ENCODE measurements around the gene PPP1R3D. TPM values are rescaled to one million over a fixed set of nuclear protein-coding genes. Genes with fewer than 3 reads are reported as not detected.
"Not testable (repeated sequence)": the region's sequence is repeated elsewhere in the genome, so short reads cannot be mapped to it uniquely, and the experiment has no call there.

The PPP1R3D gene
- total RNA-seq: 4.8 and 7.1 TPM in 2 replicates

GRCh38 chr20:59940129-59940955 lies at the start of gene PPP1R3D, which contains the start of gene FAM217B:
Gene PPP1R3D, minus strand, starts transcription at chr20:59940305. Its CDS starts 374 bp downstream, at chr20:59939931.
Gene FAM217B, plus strand, starts transcription at chr20:59940389. Its CDS starts 3,555 bp downstream, at chr20:59943944.
- peak; percentile 87 to 98 for DNase-seq (ENCODE audit: low read depth in 2 of 2)

- no peak for DNase-seq (ENCODE audit: low read depth in 2 of 2)
Observed at GRCh38 chr20:59988141-59988540, 48.0 kb upstream of the PPP1R3D start.

GRCh38 chr20:59987135-59987534 lies 47.0 kb upstream of the PPP1R3D start:
- DNase-seq (ENCODE audit: low read depth in 2 of 2): no peak

GRCh38 chr20:59985864-59986263 lies 45.8 kb upstream of the PPP1R3D start:
- no peak for DNase-seq (ENCODE audit: low read depth in 2 of 2)

GRCh38 chr20:59985164-59985563 lies 45.1 kb upstream of the PPP1R3D start:
- DNase-seq (ENCODE audit: low read depth in 2 of 2): no peak

- DNase-seq (ENCODE audit: low read depth in 2 of 2): no peak
Observed at GRCh38 chr20:59984541-59984940, 44.4 kb upstream of the PPP1R3D start.

GRCh38 chr20:59983076-59983475 lies 43.0 kb upstream of the PPP1R3D start:
- DNase-seq (ENCODE audit: low read depth in 2 of 2): no peak

GRCh38 chr20:59977086-59977485 lies 37.0 kb upstream of the PPP1R3D start:
- DNase-seq (ENCODE audit: low read depth in 2 of 2): no peak

GRCh38 chr20:59976156-59976782 lies 36.2 kb upstream of the PPP1R3D start:
- no peak for DNase-seq (ENCODE audit: low read depth in 2 of 2)

- no peak for DNase-seq (ENCODE audit: low read depth in 2 of 2)
Observed at GRCh38 chr20:59972037-59972801, 32.1 kb upstream of the PPP1R3D start.

GRCh38 chr20:59971428-59971827 lies 31.3 kb upstream of the PPP1R3D start:
- no peak for DNase-seq (ENCODE audit: low read depth in 2 of 2)

- no peak for DNase-seq (ENCODE audit: low read depth in 2 of 2)
Observed at GRCh38 chr20:59966428-59966827, 26.3 kb upstream of the PPP1R3D start.

- no peak for DNase-seq (ENCODE audit: low read depth in 2 of 2)
Observed at GRCh38 chr20:59962155-59962554, 22.1 kb upstream of the PPP1R3D start.

- no peak for DNase-seq (ENCODE audit: low read depth in 2 of 2)
Observed at GRCh38 chr20:59961423-59961822, 21.3 kb upstream of the PPP1R3D start.

- DNase-seq (ENCODE audit: low read depth in 2 of 2): no peak
Observed at GRCh38 chr20:59958626-59959025, 18.5 kb upstream of the PPP1R3D start.

- no peak for DNase-seq (ENCODE audit: low read depth in 2 of 2)
Observed at GRCh38 chr20:59958123-59958522, 18.0 kb upstream of the PPP1R3D start, which contains the start of gene CDH26. Gene CDH26, plus strand, starts transcription at chr20:59958423. Its CDS starts 304 bp downstream, at chr20:59958727.

- not testable (repeated sequence) for DNase-seq (ENCODE audit: low read depth in 2 of 2)
Observed at GRCh38 chr20:59957568-59957967, 17.5 kb upstream of the PPP1R3D start.

- peak; percentile 20 to 31 for DNase-seq (ENCODE audit: low read depth in 2 of 2)
Observed at GRCh38 chr20:59955131-59955796, 15.2 kb upstream of the PPP1R3D start.

- no peak for DNase-seq (ENCODE audit: low read depth in 2 of 2)
Observed at GRCh38 chr20:59954718-59955117, 14.6 kb upstream of the PPP1R3D start.

- no peak for DNase-seq (ENCODE audit: low read depth in 2 of 2)
Observed at GRCh38 chr20:59949911-59950310, 9.8 kb upstream of the PPP1R3D start.
